HG03108 (cell line): ENCODE results near the gene ZBTB8B.

ENCODE experiments used
- ATAC-seq: cut with Tn5 transposase; IDR thresholded peaks from one replicate; pipeline ENCODE4 v1.9.1; 2021; ENCODE audit warnings: moderate library complexity; ENCODE audit not compliant: unreplicated experiment

ZBTB8B gene

DNA sequence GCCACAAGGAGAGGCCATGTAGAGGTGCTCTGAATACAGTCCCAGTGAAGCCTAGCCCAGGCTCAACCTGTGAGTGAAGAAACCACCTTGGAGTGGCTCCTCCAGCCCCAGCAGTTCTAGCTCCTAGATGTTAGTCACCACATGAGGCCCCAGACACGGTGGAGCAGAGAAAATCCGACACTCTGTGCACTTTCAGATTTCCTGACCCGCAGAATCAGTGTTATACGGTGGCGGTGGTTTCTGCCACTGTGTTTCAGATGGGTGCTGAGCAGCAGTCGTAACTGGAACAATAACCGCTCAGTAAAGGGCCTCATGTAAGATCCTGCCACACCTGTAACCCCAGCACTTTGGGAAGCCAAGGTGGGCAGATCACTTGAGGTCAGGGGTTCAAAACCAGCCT, 38.3 kb downstream of the ZBTB8B start:
- ATAC-seq = no peak

DNA sequence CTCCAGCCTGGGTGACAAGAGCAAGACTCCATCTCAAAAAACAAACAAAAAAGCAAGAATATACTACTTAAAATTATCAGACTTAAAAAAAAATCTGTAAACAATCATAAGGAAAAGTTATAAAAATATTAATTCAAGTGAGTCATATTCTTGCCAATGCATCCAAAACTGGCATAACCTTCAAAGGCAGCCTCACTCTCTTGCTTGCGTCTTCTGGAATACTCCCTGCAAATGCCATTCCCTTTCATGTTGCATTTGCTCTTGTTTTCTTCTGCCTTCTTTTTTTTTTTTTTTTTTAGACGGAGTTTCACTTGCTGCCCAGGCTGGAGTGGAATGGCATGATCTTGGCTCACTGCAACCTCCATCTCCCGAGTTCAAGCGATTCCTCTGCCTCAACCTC, 42.1 kb downstream of the ZBTB8B start:
- no peak for ATAC-seq

DNA sequence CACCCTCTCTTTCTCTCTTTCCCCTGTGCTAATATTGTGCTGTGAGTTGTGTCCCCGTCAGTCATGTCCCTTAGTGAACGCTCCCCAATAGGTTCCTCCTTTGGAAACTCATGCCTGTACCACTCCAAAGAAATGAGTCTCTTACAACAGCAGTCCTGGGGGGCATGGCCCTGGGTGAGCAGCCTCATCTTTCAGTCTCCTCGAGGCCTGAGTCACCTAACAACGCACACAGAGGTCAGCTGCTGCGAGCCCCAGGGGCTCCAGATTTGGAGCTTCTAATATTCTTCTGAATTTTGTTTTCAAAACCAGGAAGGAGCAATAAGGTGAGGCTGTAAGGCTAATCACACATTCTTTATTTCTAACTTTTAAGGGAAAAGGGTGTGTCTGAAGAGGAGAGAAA, 43.9 kb downstream of the ZBTB8B start:
- no peak for ATAC-seq

DNA sequence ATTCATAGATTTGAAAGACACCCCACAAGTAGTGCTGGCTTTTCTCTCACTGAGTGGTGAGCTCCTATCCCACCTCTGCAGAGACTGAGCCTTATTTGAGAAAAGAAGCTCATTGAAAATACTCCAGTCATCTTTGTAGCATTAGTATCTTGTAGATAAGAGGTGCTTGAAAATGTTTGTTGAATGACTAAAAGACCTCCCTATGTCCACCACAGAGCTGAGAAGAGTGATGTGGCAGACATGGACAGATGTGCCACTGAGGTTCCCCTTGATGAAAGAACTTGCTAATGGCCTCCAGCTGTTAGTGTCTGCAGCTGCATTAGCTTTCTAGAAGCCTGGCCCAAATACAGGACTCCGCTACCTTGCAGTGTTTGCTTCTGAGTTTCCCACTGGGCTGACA, 45.1 kb downstream of the ZBTB8B start:
- ATAC-seq = no peak
